GM21786 (cell line): ENCODE measurements around the gene LRRC57.
"Not testable (repeated sequence)": the region's sequence is repeated elsewhere in the genome, so short reads cannot be mapped to it uniquely, and the experiment has no call there.

Experiments
- ATAC-seq: cut with Tn5 transposase; IDR thresholded peaks from one replicate; pipeline ENCODE4 v1.9.1; 2021; ENCODE audit not compliant: unreplicated experiment

Gene LRRC57

GRCh38 chr15:42548249-42549031 is at the start of gene LRRC57, which contains the start of gene HAUS2:
Gene LRRC57 (minus strand): TSS chr15:42548793. CDS start chr15:42548434, 359 bp downstream.
Gene HAUS2 (plus strand): TSS chr15:42548838. CDS start chr15:42548873, 35 bp downstream.
- ATAC-seq: peak; percentile 68

- ATAC-seq: no peak
Observed at GRCh38 chr15:42595626-42596240, 47.1 kb upstream of the LRRC57 start.

GRCh38 chr15:42594095-42594494 is 45.5 kb upstream of the LRRC57 start:
- ATAC-seq: no peak

DNA sequence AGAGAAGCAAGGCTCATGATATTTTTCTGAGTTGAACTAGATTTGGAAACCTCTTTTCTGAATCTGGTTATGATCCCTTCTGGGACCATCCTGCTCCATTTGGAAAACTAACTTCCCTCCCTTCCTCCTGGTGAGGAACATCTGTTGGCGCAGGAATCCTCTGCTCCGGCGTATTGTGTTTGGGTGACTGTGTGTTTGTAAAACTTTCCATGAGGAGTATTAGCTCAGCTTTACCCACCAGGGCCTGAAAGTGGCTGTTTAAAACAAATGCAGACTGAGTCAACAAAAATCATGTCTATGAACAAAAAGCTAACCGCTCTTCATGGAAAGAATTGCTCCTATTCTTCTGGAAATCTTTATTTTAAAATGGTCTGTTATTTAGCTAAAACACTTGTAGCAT is 44.5 kb upstream of the LRRC57 start:
- ATAC-seq: no peak

DNA sequence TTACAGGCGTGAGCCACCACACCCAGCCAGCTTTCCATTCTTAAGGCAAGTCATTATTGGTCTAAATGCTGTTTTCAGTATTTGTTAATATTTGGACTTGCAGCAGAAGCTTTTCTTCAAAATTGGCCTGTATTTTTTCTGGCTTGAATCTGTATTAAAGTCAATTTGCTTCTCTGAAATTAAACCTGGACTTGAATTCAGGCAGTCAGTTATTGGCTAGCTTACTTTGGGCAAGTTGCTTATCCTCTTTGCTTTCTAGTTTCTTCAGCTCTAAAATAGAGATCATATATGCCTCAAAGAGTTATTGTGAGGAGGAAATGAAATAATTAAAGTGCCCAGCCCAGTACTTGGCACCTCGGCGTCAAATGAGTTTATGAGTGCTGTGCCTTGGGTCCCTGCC is 44.1 kb upstream of the LRRC57 start:
- ATAC-seq: no peak

DNA sequence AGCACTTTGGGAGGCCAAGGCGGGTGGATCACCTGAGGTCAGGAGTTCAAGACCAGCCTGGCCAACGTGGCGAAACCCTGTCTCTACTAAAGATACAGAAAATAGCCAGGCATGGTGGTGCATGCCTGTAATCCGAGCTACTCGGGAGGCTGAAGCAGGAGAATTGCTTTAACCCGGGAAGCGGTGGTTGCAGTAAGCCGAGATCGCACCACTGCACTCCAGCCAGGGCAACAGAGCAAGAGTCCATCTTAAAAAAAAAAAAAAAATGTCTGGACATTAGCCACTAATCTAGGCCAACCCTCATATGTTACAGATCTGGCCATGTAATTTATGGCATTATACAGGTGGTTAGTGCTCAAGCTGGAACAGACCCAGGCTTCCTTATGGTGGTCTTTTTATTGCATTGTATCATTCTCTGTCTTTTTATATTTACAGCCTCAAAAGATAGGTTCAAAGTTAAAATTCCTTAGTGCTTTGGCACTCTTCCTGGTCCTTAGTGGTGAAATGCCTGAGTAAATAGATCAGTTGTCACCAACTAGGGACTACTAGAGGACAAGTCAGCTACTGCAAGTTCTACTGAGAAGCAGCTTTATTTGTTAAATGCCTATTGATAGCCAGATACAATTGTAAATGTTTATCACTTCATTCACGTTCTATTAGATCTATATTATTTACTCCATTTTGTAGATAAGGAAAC is 42.8 kb upstream of the LRRC57 start:
- ATAC-seq: no peak

GRCh38 chr15:42590619-42591237 is 42.1 kb upstream of the LRRC57 start:
- no peak for ATAC-seq

- no peak for ATAC-seq
Observed at GRCh38 chr15:42584031-42584765, 35.6 kb upstream of the LRRC57 start.

- ATAC-seq: no peak
Observed at GRCh38 chr15:42582569-42583375, 34.2 kb upstream of the LRRC57 start.

- peak; percentile 81 for ATAC-seq
Observed at GRCh38 chr15:42581272-42581730, 32.7 kb upstream of the LRRC57 start.

DNA sequence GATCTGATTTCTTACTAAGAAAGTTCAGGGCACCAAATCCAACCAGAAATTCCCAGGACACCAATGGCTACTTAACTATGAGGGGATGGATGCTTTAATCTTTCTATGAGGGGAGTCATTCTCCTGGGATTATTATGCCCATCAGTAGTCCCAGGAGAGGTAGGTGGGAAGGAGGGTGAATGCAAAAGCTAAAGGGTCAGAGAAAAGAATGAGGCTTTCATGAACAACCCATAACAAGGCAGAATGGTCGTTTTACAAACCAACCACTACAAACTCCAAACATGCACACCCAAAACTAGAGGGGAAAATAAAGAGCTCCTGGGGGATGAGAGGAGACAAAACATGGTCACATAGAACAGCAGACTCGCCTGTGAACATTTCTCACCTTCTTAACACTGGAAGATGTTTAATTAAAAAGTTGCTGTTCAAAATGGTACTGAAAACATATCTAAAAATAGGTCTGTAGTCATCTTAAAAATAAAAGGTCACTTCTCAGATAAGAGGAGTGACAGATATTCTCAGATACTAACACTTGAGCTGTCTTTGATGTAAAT is 30.5 kb upstream of the LRRC57 start:
- no peak for ATAC-seq

DNA sequence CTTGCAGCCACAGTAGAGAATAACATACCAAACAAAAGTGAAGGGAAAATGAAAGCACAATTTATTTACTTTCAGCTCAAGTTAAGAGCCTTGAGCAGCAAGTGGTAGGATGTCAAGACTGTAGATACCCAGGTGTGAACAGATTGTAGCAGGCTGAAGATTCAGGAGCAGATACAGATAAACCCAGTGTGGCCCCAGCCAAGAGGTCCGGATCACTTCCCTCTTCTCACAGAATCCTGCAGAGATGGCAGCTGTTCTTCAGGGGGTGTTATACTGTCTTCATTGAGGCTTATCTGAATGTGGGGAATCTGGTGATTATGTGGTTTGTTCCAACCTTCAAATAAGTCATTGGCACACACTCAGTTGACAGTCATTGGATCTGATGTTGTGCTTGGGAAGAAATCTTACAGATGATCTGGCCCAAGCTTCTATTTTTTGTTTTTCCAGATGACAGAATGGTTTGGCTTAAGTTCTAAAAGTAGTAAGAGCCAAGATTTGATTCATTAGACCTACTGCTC is 29.0 kb upstream of the LRRC57 start:
- ATAC-seq: no peak

DNA sequence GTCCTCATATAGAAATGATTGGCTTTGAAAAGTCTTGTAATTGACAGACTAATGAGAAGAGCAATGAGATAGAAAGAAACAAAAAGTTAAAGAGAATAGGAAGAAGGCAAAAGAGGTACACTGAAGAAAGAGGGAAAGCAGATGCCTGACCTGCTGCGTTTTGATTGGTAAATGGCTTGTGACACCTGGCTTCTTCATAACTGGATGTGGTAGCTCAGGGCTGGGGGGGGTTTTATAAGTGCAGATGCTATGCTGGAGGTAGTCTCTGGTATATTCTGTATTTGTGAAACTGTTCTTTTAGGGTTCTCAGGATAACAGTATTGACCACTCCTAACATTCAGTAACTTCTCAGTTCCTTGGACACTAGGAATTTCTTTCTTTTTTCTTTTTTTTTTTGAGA is 28.2 kb upstream of the LRRC57 start:
- ATAC-seq: no peak

- no peak for ATAC-seq
Observed at GRCh38 chr15:42576040-42576594, 27.5 kb upstream of the LRRC57 start.

GRCh38 chr15:42575188-42576039 is 26.8 kb upstream of the LRRC57 start, which contains the start of gene STARD9:
Gene STARD9 (plus strand): TSS chr15:42575606. CDS start chr15:42575716, 110 bp downstream.
- ATAC-seq: peak; percentile 92

DNA sequence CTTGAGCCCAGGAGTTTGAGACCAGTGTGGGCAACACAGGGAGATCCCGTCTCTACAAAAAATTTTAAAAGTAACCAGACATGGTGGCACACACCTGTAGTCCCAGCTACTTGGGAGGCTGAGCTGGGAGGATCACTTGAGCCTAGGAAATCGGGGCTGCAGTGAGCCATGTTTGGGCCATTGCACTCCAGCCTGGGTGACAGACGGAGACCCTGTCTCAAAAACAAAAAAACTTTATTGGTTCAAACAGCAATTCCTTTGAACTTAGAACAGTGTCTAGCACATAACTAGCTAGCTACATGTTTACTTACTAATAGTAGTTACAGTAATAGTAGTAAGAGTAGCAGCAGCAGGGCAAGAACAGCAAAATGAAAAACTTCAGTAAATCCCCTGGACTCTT is 10.1 kb upstream of the LRRC57 start:
- ATAC-seq: no peak

- ATAC-seq: not testable (repeated sequence)
Observed at GRCh38 chr15:42556550-42557207, 8.1 kb upstream of the LRRC57 start.
